ENCODE data around the gene KRTAP2-4.
"Not testable (repeated sequence)": the region's sequence is repeated elsewhere in the genome, so short reads cannot be mapped to it uniquely, and the experiment has no call there.

The KRTAP2-4 gene

DNA sequence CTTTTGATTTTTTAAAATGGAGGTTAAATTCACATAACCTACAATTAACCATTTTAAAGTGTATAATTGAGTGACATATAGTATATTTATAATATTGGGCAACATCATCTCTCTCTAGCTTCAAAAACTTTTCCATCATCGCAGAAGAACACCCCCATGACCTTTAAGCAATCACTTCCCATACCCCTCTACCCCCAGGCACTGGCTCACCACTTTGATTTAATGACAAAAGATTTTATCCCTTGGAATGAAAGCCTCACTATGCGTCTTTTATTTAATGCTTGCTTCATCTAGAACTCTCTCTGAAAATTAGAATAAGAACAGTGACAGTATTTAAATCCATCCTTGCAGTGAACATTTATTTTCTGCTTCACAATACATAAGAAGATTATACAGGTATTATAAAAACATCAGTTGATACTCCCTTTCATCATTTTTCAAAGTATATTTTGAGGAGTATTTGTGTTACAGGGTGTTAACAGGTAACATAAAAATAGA lies 27.8 kb downstream of the KRTAP2-4 start:
- no peak for DNase-seq (ENCODE audit: low read depth)

DNA sequence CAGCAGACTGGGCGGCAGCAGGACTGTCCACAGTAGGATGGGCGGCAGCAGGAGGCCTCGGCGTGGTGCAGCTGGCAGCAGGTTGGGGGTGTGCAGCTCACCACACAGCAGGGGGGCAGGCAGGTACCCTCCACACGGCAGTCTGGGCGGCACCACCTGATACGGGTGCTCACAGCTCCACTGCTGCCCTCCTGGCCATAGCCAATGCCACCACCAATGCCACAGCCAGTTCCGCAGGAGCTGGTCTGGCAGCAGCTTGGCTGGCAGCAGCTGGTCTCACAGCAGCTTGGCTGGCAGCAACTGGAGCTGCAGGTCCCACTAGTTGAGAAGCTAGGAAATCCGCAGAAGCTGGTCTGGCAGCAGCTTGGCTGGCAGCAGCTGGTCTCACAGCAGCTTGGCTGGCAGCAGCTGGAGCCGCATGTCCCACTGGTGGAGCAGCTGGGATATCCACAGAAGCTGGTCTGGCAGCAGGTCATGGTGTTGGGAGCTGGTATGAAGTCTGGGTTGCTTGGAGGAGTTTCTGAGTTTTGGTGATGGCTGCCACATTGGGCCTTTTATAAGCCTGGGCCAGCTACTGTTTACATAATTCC lies 31.2 kb downstream of the KRTAP2-4 start, which contains the start of gene KRTAP1-3:
Gene KRTAP1-3 (minus strand): TSS at position 529 of the 590 bp plus-strand sequence. CDS start 53 bp downstream, at position 476.
- not testable (repeated sequence) for DNase-seq (ENCODE audit: low read depth)

- no peak for DNase-seq (ENCODE audit: low read depth)
Measured at GRCh38 chr17:41029633-41030245, 35.9 kb downstream of the KRTAP2-4 start, which contains the start of gene KRTAP1-4. TSS of gene KRTAP1-4 (minus strand) at chr17:41030195. CDS start at chr17:41030078, 117 bp downstream.

- no peak for DNase-seq (ENCODE audit: low read depth)
Measured at GRCh38 chr17:41026715-41027471, 38.8 kb downstream of the KRTAP2-4 start, which contains the start of gene KRTAP1-5. TSS of gene KRTAP1-5 (minus strand) at chr17:41027208. CDS start at chr17:41027155, 53 bp downstream.

- DNase-seq (ENCODE audit: low read depth) = no peak
Measured at GRCh38 chr17:41024697-41025096, 41.0 kb downstream of the KRTAP2-4 start.

GRCh38 chr17:41020336-41020735 lies 45.3 kb downstream of the KRTAP2-4 start:
- no peak for DNase-seq (ENCODE audit: low read depth)

- DNase-seq (ENCODE audit: low read depth) = no peak
Measured at GRCh38 chr17:41019415-41019814, 46.3 kb downstream of the KRTAP2-4 start.

DNA sequence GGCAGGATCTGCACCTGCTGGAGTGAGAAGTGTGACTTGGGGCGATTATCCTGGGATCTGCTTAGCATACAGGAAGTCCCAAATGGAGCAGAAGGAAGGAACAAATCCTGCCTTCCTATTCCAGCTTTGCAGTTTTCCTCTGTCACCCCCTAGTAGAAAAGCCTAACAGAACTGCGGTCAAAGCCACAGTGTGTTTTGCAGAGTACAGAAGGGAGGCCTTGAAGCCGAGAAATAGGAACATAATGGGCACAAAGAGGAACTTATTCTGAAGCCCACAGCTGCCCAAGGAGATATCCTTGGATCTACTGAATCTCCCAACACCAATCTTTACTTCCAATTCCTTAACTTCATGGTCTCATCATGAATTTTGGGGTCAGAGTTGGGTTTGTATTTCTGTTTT lies 47.1 kb downstream of the KRTAP2-4 start:
- DNase-seq (ENCODE audit: low read depth) = no peak

GRCh38 chr17:41016578-41017215 lies 49.0 kb downstream of the KRTAP2-4 start:
- DNase-seq (ENCODE audit: low read depth) = no peak

GRCh38 chr17:41015454-41015853 lies 50.2 kb downstream of the KRTAP2-4 start:
- no peak for DNase-seq (ENCODE audit: low read depth)
